ENCODE results near the gene MCEMP1. TPM values are rescaled to one million over a fixed set of nuclear protein-coding genes. Genes with fewer than 3 reads are reported as not detected.

The MCEMP1 gene
- total RNA-seq, 1 experiment from 2014 or later: not detected

DNA sequence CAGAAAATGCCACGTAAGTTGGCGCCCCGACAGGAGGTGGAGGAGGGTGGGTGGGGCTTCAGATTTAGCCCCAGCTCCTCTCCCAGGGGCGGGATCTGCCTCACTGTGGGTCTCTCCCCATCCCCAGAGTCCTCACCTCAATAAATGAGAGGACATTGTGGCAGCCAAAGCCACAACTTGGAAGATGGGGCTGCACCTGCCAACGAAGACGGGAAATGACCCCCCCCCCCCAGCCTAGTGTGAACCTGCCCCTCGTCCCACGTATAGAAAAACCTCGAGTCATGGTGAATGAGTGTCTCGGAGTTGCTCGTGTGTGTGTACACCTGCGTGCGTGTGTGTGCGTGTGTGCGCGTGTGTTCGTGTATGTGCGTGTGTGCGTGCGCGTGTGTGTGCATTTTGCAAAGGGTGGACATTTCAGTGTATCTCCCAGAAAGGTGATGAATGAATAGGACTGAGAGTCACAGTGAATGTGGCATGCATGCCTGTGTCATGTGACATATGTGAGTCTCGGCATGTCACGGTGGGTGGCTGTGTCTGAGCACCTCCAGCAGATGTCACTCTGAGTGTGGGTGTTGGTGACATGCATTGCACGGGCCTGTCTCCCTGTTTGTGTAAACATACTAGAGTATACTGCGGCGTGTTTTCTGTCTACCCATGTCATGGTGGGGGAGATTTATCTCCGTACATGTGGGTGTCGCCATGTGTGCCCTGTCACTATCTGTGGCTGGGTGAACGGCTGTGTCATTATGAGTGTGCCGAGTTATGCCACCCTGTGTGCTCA, 2.3 kb downstream of the MCEMP1 start:
- H3K9me3 ChIP-seq (ENCODE audit: control insufficient read depth, insufficient read depth, low read depth, low read length): no peaks in the 10 kb centered on the region
- intact Hi-C loops (cut with micrococcal nuclease; ENCODE audit: unreplicated experiment): no loop called here
- DNase-seq (ENCODE audit: low read depth, low spot score) (no peak), ATAC-seq (no peak)
- ChIA-PET POLR2A (no interaction called here), CTCF (no interaction called here)
- no peaks in the 10 kb centered on the region for H3K27me3 ChIP-seq (ENCODE audit: control insufficient read depth, insufficient read depth, low read length)
- H3K36me3 ChIP-seq (ENCODE audit: control insufficient read depth, insufficient read depth, low read length): no peaks in the 10 kb centered on the region; the same call in 1 of the 2 replicates
- in situ Hi-C loops (cut with HindIII; ENCODE audit: low pct_unique_long_range_greater_than_20kb, low sequenced_read_pairs): no loop called here
- TF ChIP-seq POLR2AphosphoS5 (IDR thresholded peaks at IDR 0.05; ENCODE audit: low read depth, low read length) (no peak), SIN3A (IDR thresholded peaks at IDR 0.05; ENCODE audit: borderline replicate concordance, insufficient read depth, low read depth, low read length) (no peak), TCF7L2 (IDR thresholded peaks at IDR 0.05; ENCODE audit: low read depth, low read length) (no peak)
- TF ChIP-seq, protein P1, sequence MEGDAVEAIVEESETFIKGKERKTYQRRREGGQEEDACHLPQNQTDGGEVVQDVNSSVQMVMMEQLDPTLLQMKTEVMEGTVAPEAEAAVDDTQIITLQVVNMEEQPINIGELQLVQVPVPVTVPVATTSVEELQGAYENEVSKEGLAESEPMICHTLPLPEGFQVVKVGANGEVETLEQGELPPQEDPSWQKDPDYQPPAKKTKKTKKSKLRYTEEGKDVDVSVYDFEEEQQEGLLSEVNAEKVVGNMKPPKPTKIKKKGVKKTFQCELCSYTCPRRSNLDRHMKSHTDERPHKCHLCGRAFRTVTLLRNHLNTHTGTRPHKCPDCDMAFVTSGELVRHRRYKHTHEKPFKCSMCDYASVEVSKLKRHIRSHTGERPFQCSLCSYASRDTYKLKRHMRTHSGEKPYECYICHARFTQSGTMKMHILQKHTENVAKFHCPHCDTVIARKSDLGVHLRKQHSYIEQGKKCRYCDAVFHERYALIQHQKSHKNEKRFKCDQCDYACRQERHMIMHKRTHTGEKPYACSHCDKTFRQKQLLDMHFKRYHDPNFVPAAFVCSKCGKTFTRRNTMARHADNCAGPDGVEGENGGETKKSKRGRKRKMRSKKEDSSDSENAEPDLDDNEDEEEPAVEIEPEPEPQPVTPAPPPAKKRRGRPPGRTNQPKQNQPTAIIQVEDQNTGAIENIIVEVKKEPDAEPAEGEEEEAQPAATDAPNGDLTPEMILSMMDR (IDR thresholded peaks at IDR 0.05): no peak; the same call in 1 of the 2 replicates
- no TSS peak for BruUV-seq (replicated peaks)
- no peaks in the 10 kb centered on the region; the same call in 1 of the 2 replicates for H3K4me1 ChIP-seq (ENCODE audit: control insufficient read depth, insufficient read depth, low read length)
- H3K4me3 ChIP-seq (ENCODE audit: low read depth in 2 of 2, low read length in 2 of 2): no peak overlapping the region
- H3K27ac ChIP-seq (ENCODE audit: low read length): no peak overlapping the region

DNA sequence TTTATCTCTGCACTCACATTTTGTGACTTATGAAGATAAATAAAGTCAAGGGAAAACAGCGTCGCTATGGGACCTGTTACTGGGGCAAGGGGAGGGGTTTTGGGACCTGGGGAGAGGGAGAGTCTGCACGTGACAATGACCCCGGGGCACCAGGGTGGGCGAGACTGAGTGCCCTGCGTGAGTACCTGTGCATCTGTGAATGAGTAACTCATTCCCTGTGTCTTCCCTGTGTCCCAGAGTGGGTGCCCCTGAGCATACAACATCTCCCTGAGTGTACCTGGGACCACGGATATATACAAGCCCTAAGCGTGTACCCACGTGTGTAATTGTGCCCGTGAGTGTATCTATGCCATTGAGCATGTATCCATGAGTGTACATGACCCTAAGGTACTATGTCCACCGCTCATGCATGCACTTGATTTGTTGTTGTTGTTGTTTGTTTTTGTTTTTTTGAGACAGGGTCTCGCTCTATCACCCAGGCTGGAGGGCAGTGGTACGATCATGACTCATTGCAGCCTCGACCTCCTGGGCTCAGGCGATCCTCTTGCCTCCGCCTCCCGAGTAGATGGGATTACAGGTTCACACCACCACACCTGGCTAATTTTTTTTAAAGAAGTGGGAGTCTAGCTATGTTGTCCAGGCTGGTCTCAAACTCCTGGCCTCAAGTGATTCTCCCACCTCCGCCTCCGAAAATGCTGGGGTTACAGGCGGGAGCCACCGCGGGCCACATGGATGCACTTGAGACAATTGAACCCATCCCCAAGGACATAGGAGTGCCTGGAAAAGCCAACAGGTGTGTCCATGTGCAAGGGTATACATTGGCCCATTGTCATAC, 3.1 kb downstream of the MCEMP1 start:
- no peaks in the 10 kb centered on the region; the same call in 1 of the 2 replicates for H3K4me1 ChIP-seq (ENCODE audit: control insufficient read depth, insufficient read depth, low read length)
- peak; percentile 59 for ATAC-seq
- intact Hi-C loops (cut with micrococcal nuclease; ENCODE audit: unreplicated experiment) (loop anchor here (5.0 kb wide), 1 partner anchor 113 kb away; no protein-coding TSS in a partner anchor), in situ Hi-C loops (cut with HindIII; ENCODE audit: low pct_unique_long_range_greater_than_20kb, low sequenced_read_pairs) (no loop called here)
- ChIA-PET POLR2A (no interaction called here), CTCF (interaction anchor here (0.8 to 0.9 kb wide), 2 partner anchors 11 to 112 kb away, joined by 3 to 12 read pairs; partner anchors contain the start of gene RETN)
- H3K9me3 ChIP-seq (ENCODE audit: control insufficient read depth, insufficient read depth, low read depth, low read length): no peaks in the 10 kb centered on the region
- H3K27me3 ChIP-seq (ENCODE audit: control insufficient read depth, insufficient read depth, low read length): no peaks in the 10 kb centered on the region
- no peak overlapping the region for H3K27ac ChIP-seq (ENCODE audit: low read length)
- H3K4me3 ChIP-seq (ENCODE audit: low read depth in 2 of 2, low read length in 2 of 2): peak overlapping the region; percentile 46 to 85
- BruUV-seq (replicated peaks): no TSS peak
- no peaks in the 10 kb centered on the region; the same call in 1 of the 2 replicates for H3K36me3 ChIP-seq (ENCODE audit: control insufficient read depth, insufficient read depth, low read length)
- DNase-seq (ENCODE audit: low read depth, low spot score): no peak
- TF ChIP-seq TCF7L2 (IDR thresholded peaks at IDR 0.05; ENCODE audit: low read depth, low read length): 0 out of 2 replicates have a peak, but pooled peaks have one; percentile 24
- no peak for TF ChIP-seq SIN3A (IDR thresholded peaks at IDR 0.05; ENCODE audit: borderline replicate concordance, insufficient read depth, low read depth, low read length)

DNA sequence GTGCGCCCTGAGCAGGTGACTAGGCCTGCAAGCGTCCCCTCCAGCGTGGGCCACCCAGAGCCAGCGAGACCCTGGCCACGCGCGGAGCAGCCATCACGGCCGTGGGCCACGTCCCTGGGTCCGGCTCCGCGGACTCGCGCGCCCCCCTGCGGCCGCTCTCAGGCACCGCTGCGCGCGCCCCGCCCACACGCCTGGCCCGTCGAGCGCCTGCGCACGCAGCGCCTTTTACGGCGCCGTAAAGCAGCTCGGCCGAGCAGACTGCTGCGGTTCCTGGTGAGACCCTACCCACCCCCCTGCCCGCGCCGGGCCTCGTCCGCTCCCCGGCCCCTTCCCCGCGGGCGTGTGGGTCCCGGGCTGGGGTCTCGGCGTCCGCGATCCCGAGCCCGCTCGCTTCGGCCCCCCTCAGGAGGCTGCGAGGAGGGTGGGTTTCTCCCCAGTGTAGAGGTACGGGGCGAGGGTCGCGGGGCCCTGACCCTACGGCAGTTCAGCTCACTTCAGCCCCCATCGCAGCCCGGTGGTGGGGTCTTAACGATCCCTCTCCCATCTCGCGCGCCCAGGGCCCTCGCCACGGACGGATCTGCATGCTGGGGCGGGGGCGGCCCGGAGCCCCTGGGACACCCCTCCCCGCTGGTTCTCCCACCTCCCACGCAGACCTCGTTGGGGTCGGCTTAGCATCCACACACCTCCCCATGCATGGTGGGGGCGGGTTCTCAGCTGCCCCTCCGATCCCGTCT, 3.9 kb downstream of the MCEMP1 start, which contains the start of gene TRAPPC5:
Gene TRAPPC5 (plus strand): TSS at position 228 of the 734 bp plus-strand sequence. CDS start 1,421 bp downstream, outside the sequence.
- TF ChIP-seq SIN3A (IDR thresholded peaks at IDR 0.05; ENCODE audit: borderline replicate concordance, insufficient read depth, low read depth, low read length) (peak; percentile 66; the same call in 1 of the 2 replicates), POLR2AphosphoS5 (IDR thresholded peaks at IDR 0.05; ENCODE audit: low read depth, low read length) (no peak), TCF7L2 (IDR thresholded peaks at IDR 0.05; ENCODE audit: low read depth, low read length) (0 out of 2 replicates have a peak, but pooled peaks have one; percentile 3)
- TF ChIP-seq, protein P1 (IDR thresholded peaks at IDR 0.05): peak; percentile 97
- TF ChIP-seq, protein P2, sequence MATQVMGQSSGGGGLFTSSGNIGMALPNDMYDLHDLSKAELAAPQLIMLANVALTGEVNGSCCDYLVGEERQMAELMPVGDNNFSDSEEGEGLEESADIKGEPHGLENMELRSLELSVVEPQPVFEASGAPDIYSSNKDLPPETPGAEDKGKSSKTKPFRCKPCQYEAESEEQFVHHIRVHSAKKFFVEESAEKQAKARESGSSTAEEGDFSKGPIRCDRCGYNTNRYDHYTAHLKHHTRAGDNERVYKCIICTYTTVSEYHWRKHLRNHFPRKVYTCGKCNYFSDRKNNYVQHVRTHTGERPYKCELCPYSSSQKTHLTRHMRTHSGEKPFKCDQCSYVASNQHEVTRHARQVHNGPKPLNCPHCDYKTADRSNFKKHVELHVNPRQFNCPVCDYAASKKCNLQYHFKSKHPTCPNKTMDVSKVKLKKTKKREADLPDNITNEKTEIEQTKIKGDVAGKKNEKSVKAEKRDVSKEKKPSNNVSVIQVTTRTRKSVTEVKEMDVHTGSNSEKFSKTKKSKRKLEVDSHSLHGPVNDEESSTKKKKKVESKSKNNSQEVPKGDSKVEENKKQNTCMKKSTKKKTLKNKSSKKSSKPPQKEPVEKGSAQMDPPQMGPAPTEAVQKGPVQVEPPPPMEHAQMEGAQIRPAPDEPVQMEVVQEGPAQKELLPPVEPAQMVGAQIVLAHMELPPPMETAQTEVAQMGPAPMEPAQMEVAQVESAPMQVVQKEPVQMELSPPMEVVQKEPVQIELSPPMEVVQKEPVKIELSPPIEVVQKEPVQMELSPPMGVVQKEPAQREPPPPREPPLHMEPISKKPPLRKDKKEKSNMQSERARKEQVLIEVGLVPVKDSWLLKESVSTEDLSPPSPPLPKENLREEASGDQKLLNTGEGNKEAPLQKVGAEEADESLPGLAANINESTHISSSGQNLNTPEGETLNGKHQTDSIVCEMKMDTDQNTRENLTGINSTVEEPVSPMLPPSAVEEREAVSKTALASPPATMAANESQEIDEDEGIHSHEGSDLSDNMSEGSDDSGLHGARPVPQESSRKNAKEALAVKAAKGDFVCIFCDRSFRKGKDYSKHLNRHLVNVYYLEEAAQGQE (IDR thresholded peaks at IDR 0.05; ENCODE audit: insufficient read depth in 1 of 2, low read depth in 2 of 2, low read length in 1 of 2): peak in 1 of 2 experiments; percentile 45; a peak in 1 of 4 replicates
- Histone ChIP-seq H3K4me3 (ENCODE audit: low read depth in 2 of 2, low read length in 2 of 2) (peak within 1 kb of the TSS; percentile 67 to 85), H3K4me1 (ENCODE audit: control insufficient read depth, insufficient read depth, low read length) (no peaks in the 10 kb centered on the region; the same call in 1 of the 2 replicates), H3K9me3 (ENCODE audit: control insufficient read depth, insufficient read depth, low read depth, low read length) (no peaks in the 10 kb centered on the region), H3K27ac (ENCODE audit: low read length) (peak within 1 kb of the TSS; percentile 69), H3K27me3 (ENCODE audit: control insufficient read depth, insufficient read depth, low read length) (no peaks in the 10 kb centered on the region), H3K36me3 (ENCODE audit: control insufficient read depth, insufficient read depth, low read length) (no peaks in the 10 kb centered on the region; the same call in 1 of the 2 replicates)
- BruUV-seq (replicated peaks): no TSS peak
- peak; percentile 85 for ATAC-seq
- in situ Hi-C loops (cut with HindIII; ENCODE audit: low pct_unique_long_range_greater_than_20kb, low sequenced_read_pairs): no loop called here
- no peak for DNase-seq (ENCODE audit: low read depth, low spot score)
- POLR2A ChIA-PET: no interaction called here
- CTCF ChIA-PET: interaction anchor here (0.6 to 0.9 kb wide), 6 partner anchors 12 to 208 kb away, joined by 3 to 12 read pairs (median 4); partner anchors contain the start of gene RETN
- intact Hi-C loops (cut with micrococcal nuclease; ENCODE audit: unreplicated experiment): loop anchor here (5.0 kb wide), 1 partner anchor 113 kb away; no protein-coding TSS in a partner anchor
